Ishikawa (cell line): ENCODE data around the gene GSTM3.

Experiments
- CEBPB ChIP-seq: IDR thresholded peaks from 2 replicates; pipeline ENCODE4 v1.6.1; 2012
- CREB1 ChIP-seq: IDR thresholded peaks from 2 replicates; pipeline ENCODE4 v1.6.1; 2012; ENCODE audit warnings: low read depth
- EP300 ChIP-seq: IDR thresholded peaks from 2 replicates; pipeline ENCODE4 v1.6.1; 2012; ENCODE audit warnings: borderline replicate concordance
- FOXM1 ChIP-seq: IDR thresholded peaks from 2 replicates; pipeline ENCODE4 v1.6.1; 2012; ENCODE audit warnings: low read depth, borderline replicate concordance
- MAX ChIP-seq: IDR thresholded peaks from 2 replicates; pipeline ENCODE4 v1.6.1; 2012
- NFIC ChIP-seq: IDR thresholded peaks from 2 replicates; pipeline ENCODE4 v1.6.1; 2012
- RAD21 ChIP-seq: IDR thresholded peaks from 2 replicates; pipeline ENCODE4 v1.6.1; 2012; ENCODE audit warnings: low read depth
- REST ChIP-seq: IDR thresholded peaks from 2 replicates; pipeline ENCODE4 v1.6.1; 2012; ENCODE audit warnings: low read depth, mild to moderate bottlenecking
- TAF1 ChIP-seq: IDR thresholded peaks from 2 replicates; pipeline ENCODE4 v1.6.1; 2012; ENCODE audit warnings: low read depth, mild to moderate bottlenecking
- TEAD4 ChIP-seq: IDR thresholded peaks from 2 replicates; pipeline ENCODE4 v1.6.1; 2012
- USF1 ChIP-seq: IDR thresholded peaks from 2 replicates; pipeline ENCODE4 v1.6.1; 2012
- YY1 ChIP-seq: IDR thresholded peaks from 2 replicates; pipeline ENCODE4 v1.6.1; 2012; ENCODE audit warnings: low read depth
- ZBTB7A ChIP-seq: IDR thresholded peaks from 2 replicates; pipeline ENCODE4 v1.6.1; 2012; ENCODE audit warnings: low read depth

- TF ChIP-seq MAX = no peak
- TF ChIP-seq FOXM1 = no peak
- TF ChIP-seq EP300 = no peak
- TF ChIP-seq NFIC = no peak
- no peak for TF ChIP-seq USF1
- TF ChIP-seq ZBTB7A = no peak
- no peak for TF ChIP-seq RAD21
- no peak for TF ChIP-seq REST
- no peak for TF ChIP-seq CEBPB
- no peak for TF ChIP-seq CREB1
- TF ChIP-seq YY1 = no peak
- TF ChIP-seq TAF1 = no peak
- TF ChIP-seq TEAD4 = no peak
These were observed 10.1 kb upstream of the GSTM3 start for GRCh38 chr1:109750920-109751319.
